ENCODE results near the gene RAB11FIP3.
A peak's percentile ranks its signal among the peaks of the same experiment; 100 is the strongest.

RAB11FIP3 gene

DNA sequence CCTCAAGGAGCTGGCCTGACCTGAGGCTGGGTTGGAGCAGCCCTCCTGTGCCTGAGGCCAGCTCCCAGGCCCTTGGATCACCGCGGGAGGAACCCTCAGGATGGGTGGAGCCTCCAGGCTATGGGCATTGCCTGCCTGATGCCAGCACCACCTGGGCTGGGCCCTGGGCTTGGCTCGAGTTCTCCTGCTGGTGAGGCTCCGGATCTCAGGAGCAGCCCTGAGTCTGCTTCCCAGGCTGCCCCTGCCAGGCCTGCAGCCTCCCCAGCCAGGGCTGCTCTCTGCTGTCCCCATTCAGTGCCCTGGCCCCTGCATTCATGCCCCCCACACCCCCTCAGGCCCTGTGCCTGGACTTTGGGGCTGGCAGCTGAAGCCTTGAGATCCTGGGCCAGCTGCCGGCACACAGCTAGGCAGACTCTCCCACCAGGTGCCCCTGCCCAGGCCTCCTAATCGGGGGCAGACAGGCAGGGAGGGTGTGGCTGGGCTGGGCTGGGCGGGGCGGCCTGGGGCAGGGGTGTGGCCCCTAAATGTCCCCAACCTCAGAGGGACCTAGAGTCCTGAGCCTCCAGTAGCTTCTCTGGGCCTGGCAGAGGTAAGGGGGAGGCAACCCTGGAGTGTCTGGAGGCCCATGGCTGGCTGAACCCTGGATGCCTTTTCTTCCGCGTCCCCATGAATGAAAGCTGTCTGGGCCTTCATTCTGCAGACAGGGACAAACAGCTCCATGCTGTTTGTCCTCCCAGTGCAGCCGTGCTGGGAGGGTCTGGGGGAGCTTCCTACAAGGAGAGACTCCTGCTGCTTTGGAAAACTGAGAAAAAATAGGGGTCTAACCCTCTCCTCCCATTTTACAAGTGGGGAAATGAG lies 143.2 kb downstream of the RAB11FIP3 start:
- H3K9ac ChIP-seq (ENCODE audit: low read depth in 1 of 2, low read length in 2 of 2) = peak overlapping the region; percentile 54 to 58
- H3K27ac ChIP-seq (ENCODE audit: low read depth, low read length) = no peak overlapping the region

DNA sequence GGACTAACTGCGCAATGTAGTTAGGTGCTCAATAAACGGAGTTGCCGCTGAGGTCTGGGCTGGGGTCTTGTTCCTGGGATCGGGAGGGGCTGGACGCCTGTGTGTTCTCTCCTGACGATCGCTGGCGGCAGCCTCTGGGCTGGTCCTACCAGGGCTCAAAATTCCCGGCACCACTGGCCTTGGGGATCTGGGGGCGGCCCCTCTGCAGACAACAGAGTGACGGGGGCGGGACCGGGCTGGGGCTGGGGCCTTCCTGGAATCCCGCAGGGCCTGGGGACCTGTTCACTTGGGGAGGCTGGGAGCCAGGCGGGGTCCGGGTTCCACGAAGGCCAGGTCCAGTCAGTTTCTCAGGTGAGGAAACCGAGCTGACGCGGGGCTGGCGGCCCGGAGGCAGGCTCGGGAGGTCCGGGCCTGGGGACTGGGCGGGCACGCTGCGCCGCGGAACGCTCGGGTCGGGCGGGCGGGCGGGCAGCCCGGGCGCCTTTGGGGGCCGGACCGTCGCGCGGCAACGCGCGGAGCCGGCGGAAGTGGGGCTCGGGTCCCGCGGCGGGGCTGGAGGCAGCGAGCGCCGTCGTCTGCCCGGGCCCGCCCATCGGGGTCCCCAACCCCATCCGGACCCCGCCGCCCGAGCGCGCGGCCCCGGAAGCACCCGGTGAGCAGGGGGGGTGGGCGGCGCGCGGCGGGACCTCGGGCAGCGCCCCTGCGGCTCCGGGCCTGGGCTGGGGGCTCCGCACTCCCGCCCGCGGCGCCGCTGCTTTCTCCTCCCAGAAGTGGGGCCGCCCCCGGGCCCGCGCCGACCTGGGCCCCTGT lies 144.2 kb downstream of the RAB11FIP3 start, which contains the start of gene PIGQ:
PIGQ (plus strand) TSS at position 524 of the 810 bp plus-strand sequence. CDS start 4,107 bp downstream, outside the sequence.
- H3K4me1 ChIP-seq (ENCODE audit: control insufficient read depth in 1 of 2, insufficient read depth in 2 of 2, low read length in 2 of 2) = peaks cover 31 to 45% of the 10 kb centered on the region in 2 donors
- peak within 1 kb of the TSS; percentile 71 to 87 for H3K4me3 ChIP-seq (ENCODE audit: low read depth in 1 of 2, low read length in 2 of 2)
- peaks cover 0 to 4% of the 10 kb centered on the region in 2 donors for H3K36me3 ChIP-seq (ENCODE audit: control insufficient read depth in 1 of 2, insufficient read depth in 2 of 2, low read length in 2 of 2)
- H3K9ac ChIP-seq (ENCODE audit: low read depth in 1 of 2, low read length in 2 of 2) = peak within 1 kb of the TSS; percentile 57 to 58
- H3K27ac ChIP-seq (ENCODE audit: low read depth, low read length) = no peak within 1 kb of the TSS
- no peaks in the 10 kb centered on the region for H3K9me3 ChIP-seq (ENCODE audit: control insufficient read depth in 1 of 2, low read length in 2 of 2)
- H3K27me3 ChIP-seq (ENCODE audit: control insufficient read depth in 1 of 2, insufficient read depth in 2 of 2, low read length in 2 of 2) = no peaks in the 10 kb centered on the region

More for the DNA sequence above, 143.2 kb downstream of the RAB11FIP3 start:
- Histone ChIP-seq H3K9me3 (ENCODE audit: control insufficient read depth in 1 of 2, low read length in 2 of 2) (no peaks in the 10 kb centered on the region), H3K4me3 (ENCODE audit: low read depth in 1 of 2, low read length in 2 of 2) (peak overlapping the region; percentile 57 to 68), H3K4me1 (ENCODE audit: control insufficient read depth in 1 of 2, insufficient read depth in 2 of 2, low read length in 2 of 2) (peaks cover 31 to 45% of the 10 kb centered on the region in 2 donors), H3K36me3 (ENCODE audit: control insufficient read depth in 1 of 2, insufficient read depth in 2 of 2, low read length in 2 of 2) (no peaks in the 10 kb centered on the region), H3K27me3 (ENCODE audit: control insufficient read depth in 1 of 2, insufficient read depth in 2 of 2, low read length in 2 of 2) (no peaks in the 10 kb centered on the region)
